ENCODE results near the gene ANKRD35.
"Not testable (repeated sequence)": the region's sequence is repeated elsewhere in the genome, so short reads cannot be mapped to it uniquely, and the experiment has no call there.

ANKRD35 gene

GRCh38 chr1:145857170-145857569, 28.5 kb downstream of the ANKRD35 start:
- DNase-seq, result no peak

- no peak for DNase-seq
These were observed 30.2 kb downstream of the ANKRD35 start for GRCh38 chr1:145855426-145855948.

DNA sequence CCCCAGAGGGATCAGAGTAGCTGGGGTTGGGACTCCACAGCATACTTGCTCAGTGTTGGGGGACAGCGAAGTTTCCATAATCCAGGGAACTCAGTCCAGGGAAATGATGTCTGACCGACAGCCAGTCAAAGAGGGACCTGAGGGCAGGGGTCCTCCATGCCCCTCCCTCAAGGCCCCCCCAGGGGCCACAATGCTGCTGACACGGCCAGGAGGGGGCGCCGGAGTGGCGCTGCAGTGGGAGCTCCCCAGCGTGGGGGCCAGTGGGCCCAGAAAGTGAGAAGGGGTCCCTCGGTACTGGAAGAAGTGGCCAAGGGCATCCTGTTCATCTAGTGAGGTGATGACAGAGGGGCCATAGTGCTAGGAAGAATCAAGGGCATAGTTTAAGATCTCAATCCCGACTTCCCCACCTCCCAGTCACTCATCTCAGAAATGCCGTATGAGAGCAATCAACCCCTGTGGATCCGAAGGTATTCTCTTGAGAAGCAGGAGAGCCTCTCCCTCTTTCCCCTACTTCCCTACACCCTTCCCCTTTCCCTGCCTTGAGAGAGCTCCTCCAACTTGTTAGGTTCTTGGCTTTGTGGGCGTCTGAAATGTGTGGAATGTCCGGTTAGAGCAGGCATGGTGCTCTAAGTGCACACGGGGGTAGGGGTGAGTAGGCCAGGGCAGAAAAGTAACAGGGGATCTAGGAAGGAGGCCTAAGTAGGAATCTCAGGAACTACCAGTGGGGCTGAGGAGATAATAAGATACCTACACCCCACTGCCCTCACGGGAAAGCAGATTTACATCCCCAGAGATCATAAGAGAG, 36.1 kb downstream of the ANKRD35 start:
- DNase-seq, result no peak

DNA sequence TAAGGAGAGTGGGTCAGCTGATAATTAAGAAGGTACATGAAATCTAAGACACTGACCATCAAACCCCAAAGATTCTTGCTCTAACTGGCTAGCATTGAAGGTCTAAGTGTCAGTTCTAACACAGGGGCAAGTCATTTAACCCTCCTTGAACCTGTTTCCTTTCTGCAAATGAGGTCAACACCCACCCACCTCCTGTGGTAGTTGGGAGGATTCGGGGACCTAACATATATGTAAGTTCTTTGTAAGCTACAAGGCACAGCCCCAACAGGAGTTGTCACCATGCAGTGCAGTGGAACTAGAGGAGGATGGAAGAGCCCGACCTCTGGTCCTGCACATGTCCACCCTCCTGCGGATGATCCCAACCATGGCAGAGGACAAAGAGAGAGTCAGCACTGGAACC, 37.8 kb downstream of the ANKRD35 start:
- DNase-seq, result no peak

DNA sequence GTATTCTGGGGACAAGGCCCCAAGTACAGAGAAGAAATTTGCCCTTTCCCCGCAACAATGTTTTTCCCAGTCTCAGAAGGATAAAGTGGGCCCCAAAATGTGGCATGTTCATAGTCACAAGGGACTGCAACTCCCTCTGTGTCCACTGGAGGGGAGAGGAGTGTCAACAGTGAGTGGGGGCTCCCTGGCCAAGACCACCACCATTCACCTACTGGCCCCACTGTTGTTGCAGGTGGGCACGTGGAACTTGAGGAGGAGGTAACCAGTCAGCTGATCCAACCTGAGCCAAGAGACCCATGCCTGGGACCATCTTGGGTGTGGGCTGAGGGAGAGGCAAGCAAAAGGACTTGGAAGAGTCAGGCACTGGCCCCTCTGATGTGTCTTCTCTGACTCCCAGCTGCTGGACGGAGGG, 39.5 kb downstream of the ANKRD35 start:
- DNase-seq, result no peak

- DNase-seq, result peak; percentile 64
These were observed 40.0 kb downstream of the ANKRD35 start, which contains the start of gene NUDT17 for GRCh38 chr1:145845514-145846161. Gene NUDT17 (plus strand): TSS chr1:145845630. CDS start chr1:145845641, 11 bp downstream.

- no peak for DNase-seq
These were observed 40.5 kb downstream of the ANKRD35 start for GRCh38 chr1:145845144-145845513.

- no peak for DNase-seq
These were observed 42.6 kb downstream of the ANKRD35 start for GRCh38 chr1:145843031-145843430.

DNA sequence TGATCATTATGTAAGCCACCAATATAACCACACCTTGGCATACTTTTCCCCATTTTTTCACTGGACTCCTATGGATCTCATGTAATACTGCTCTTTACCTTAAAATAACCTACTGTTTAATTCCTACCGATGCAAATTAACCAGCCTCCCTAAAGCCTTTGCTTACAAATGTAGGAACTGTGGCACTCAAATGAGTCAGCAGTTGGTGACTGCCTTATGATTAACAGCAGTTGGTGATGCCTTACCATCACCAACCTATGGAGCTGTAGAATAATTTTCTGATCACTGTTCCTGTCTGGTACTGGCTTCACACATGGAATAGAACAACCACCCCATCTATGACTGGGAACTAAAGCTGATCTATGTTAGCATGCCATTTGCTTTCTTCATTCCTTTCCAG, 48.0 kb downstream of the ANKRD35 start:
- DNase-seq, result no peak

GRCh38 chr1:145830810-145831209, 54.9 kb downstream of the ANKRD35 start:
- not testable (repeated sequence) for DNase-seq

DNA sequence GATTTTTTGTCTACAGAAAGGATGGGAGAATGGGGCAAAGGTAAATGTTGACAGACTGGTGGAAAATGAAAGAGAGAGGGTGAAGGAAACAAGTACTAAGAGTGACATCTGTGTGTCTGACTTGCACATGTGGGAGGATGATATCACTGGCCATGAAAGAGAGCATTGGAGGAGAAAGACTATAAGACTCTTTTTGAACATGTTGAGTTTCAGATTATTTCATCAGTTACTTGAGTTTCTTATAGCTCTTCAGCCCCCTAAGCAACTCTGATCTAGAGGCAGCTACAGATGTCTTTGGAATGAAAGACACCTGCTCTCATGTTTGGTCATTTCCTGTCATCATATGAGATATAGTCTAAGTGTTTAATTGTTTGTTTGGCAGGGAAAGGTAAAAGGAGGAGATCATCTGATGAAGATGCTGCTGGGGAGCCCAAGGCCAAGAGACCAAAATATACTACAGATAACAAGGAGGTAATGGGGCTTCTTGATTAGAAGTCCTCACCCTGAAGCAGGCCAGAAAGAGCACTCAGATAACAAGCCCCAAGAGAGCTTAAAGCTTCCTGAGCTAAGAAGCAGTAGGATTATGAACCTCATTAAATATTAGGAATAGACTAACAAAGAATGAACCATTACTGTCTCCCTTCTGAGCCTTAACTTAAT, 57.2 kb downstream of the ANKRD35 start:
- no peak for DNase-seq

DNA sequence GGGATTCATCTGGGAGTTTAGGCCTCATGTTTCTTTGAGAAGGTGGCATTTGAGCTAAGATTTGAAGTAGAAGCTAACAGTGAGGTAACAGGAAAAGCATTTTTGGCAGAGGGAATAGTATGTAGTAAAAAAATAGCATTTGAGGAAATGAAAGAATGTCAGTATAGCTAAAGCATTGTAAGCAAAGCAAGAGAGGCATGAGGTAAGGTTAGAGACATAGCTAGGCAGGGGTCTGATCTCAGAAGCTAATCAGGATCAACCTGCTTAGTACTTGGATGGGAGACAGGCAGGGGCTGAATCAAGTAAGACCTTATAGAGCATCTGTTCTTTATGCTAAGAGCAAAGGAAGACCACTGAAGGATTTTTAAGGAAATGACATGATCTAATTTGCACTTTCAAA, 57.7 kb downstream of the ANKRD35 start:
- DNase-seq, result no peak

DNA sequence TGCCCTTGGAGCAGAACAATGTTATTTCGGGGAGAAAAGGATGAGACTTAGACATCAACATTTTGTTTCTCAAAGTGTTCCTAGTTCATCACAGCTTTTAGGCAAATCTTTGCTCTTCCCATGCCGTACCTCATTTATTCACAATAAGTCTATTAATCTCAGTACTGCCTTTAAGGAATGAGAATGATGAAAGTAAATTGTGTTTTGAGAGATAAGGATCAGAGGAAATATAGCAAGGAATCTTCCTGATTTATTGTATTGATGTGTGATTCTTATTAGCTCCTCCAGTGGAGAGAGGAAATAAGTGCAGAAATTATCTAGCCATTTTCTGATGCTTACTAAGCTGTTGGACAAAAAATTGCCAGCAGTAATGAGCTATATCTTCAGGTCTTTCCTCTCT, 59.6 kb downstream of the ANKRD35 start:
- DNase-seq, result no peak

- no peak for DNase-seq
These were observed 61.2 kb downstream of the ANKRD35 start for GRCh38 chr1:145824499-145824842.

DNA sequence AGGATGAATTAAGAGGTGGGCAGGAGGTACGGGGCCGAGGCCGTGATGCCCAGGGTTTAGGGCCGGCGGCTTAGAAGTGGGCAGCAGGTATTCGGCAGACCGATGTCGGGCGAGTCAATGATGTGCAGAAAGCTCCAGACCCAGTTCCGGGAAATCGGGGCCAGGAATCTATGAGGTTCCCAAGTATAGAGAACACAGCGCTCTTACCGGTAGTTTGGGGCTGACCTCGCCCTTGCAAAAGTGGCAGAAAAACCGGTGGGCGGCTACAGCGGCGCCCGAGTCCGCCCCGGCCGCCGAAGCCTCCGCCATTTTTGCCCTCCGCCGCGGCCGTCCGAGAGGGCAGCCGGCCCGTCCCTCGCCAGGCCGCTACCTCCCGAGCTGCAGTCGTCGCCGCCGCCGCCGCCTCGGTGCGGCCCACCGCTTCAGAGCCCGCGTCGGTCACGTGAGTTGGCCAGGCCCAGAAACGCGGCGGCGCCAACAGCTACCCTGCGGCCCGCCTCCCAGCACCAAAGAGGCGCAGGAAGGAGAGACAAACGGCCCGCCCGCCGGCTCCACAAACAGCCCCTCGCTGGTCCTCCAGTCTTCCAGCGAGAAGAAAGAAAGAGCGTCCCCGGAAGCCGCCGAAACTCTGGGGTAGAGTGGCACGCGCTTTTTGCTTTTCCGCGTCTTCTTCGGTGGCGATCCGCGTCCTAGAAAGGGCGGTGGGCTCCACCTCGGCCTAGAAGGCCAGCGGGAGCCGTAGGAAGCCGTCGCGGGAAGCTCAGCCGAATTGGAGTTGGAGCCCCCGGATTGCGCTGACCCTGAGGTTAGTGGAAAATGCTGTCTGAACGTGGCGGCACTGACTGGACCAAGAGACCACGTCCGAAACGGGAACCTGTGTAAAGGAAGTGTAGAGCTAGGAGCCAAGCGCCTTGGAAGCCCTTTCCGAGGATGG, 61.8 kb downstream of the ANKRD35 start, which contains the start of the genes POLR3C and RNF115:
TSS of gene POLR3C (plus strand) at position 636 of the 934 bp plus-strand sequence. CDS start 1,577 bp downstream, outside the sequence.
TSS of gene RNF115 (minus strand) at position 531 of the 934 bp plus-strand sequence. CDS start at position 309, 222 bp downstream.
- DNase-seq, result peak; percentile 83

DNA sequence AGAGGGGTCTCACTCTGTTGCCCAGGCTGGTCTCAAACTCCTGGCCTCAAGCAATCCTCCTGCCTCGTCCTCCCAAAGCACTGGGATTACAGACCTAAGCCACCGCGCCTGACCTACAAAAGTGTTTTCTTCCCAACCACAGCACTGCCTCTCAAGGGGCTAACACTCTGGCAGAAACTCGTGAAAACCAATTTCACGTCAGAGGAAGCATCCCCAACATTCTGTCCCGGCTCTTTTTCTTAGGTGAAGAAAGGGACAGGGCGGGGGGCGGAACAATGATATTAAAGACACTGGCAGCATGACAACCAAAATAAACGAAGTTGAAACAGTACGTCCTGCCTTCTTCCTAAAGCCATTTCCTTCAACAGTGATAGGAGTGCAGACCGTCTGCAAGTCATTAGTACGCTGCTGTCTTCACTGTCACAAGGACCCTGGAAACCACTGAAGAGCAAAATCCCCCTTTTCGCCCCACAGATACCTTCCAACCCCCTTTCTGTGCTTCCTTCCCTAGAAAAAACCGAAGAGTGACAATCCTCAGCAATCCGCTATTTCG, 62.8 kb downstream of the ANKRD35 start:
- not testable (repeated sequence) for DNase-seq

DNA sequence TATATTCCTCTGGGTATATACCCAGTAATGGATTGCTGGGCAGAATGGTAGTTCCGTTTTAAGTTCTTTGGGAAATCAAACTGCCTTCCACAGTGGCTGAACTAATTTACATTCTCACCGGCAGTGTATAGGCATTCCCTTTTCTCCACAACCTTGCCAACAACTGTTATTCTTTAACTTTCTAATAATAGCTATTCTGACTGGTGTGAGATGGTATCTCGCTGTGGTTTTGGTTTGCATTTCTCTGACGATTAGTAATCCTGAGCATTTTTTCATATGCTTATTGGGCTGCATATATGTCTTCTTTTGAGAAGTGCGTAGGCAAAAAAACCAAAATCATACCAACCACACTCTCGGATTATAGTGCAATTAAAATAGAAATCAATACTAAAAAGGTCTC, 67.6 kb downstream of the ANKRD35 start:
- not testable (repeated sequence) for DNase-seq

Data from activated CD4-positive, alpha-beta T cell treated with anti-CD3 and anti-CD28 coated beads for 1 hour (primary cell).